Skeletal muscle cell (primary cell): Measurements from ENCODE around the gene BMP2K.

Experiments used
- DNase-seq: peaks from one replicate; pipeline ENCODE4 v3.0.0-alpha.2; 2010; ENCODE audit warnings: low read depth
- H3K4me3 ChIP-seq: 2 replicates; pipeline ENCODE4 v1.5.1; 2011; ENCODE audit warnings: low read depth, mild to moderate bottlenecking, control low read depth, low read length, moderate library complexity

The BMP2K gene

DNA sequence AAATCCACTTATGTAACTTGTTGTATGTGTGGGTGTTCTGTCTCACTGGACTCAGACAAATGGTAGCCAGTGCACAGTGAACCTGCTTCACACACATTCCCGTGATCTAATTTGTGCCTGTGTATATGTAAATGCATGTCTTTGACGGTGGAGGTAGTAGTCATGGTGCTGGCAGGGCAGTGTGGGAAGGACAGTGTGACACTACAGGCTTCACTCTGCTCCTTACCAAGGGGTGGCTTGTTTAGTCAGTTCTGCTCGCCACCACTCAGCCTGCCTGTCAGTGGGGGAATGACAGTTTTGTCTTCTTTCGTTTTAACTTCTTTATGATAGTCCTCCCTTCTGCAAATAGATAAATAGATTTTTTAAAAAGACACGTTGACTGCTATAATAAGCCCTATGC is 180.8 kb downstream of the BMP2K start:
- no peak overlapping the region for H3K4me3 ChIP-seq
- no peak for DNase-seq

- no peak overlapping the region for H3K4me3 ChIP-seq
- DNase-seq: no peak
Observed at GRCh38 chr4:78960926-78961325, 184.8 kb downstream of the BMP2K start.
